ENCODE results near the gene IGSF21. TPM values are rescaled to one million over a fixed set of nuclear protein-coding genes. Genes with fewer than 3 reads are reported as not detected.

The IGSF21 gene
- total RNA-seq, 1 experiment from 2014 or later: 5.2 TPM

DNA sequence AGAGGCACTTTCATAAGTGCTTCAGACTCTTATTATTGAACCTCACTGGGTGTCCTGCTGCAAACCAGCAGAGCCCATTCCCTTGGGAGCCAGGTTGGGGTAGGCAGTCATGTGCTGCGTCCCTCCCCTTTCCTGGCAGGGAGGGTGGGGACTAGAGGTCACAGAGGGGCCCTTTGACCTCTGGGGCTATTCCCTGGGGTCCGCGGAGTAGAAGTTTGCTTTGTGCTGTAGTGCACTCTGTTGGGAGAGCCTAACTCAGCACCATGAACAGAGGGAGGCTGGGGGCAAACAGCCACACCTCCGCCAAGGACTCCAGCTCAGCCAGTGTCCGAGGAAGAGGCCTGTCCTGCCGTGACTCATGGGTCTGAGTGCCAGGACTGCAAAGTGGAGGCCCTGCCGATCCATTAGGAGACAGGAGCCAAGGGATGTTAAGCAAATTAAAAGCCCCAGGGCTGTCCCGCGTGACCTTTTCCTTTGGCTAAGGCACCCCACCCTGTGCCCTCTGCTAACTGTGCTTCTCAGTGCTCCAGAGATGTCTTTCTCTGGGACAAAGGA is 3.0 kb upstream of the IGSF21 start:
- peaks cover 25 to 34% of the 10 kb centered on the region in 2 experiments for H3K4me1 Mint-ChIP-seq
- H2BK120ac ChIP-seq (ENCODE audit: low read depth, low read length, poor library complexity, severe bottlenecking): no peak overlapping the region
- H3K9me3 ChIP-seq (ENCODE audit: control insufficient read depth, low read depth, low read length): no peaks in the 10 kb centered on the region
- no peak overlapping the region for H4K91ac ChIP-seq (ENCODE audit: insufficient read length, low read depth, low read length)
- H3K4ac ChIP-seq (ENCODE audit: low read depth, low read length): no peak overlapping the region
- no peak overlapping the region for H3K23ac ChIP-seq (ENCODE audit: insufficient read length, low read depth, low read length)
- H3K14ac ChIP-seq (ENCODE audit: insufficient read depth, low read length): no peak overlapping the region
- no peak overlapping the region for H3K56ac ChIP-seq (ENCODE audit: insufficient read length, low read depth, low read length)
- no peaks in the 10 kb centered on the region for H3K79me1 ChIP-seq (ENCODE audit: insufficient read depth, low read depth, low read length, poor library complexity, severe bottlenecking)
- H4K20me1 ChIP-seq (ENCODE audit: control insufficient read depth, insufficient read depth, insufficient read length): peaks cover 3% of the 10 kb centered on the region
- no peak overlapping the region for H2BK15ac ChIP-seq (ENCODE audit: low read depth, low read length)
- H3K27me3 ChIP-seq (ENCODE audit: insufficient read depth, low read length): peaks cover 14% of the 10 kb centered on the region; the same call in 1 of the 2 replicates
- no peak overlapping the region for H3T11ph ChIP-seq (ENCODE audit: low read length)
- H3K9me3 Mint-ChIP-seq: peaks cover 4 to 11% of the 10 kb centered on the region in 2 experiments; a peak in 3 of 5 replicates
- no peak overlapping the region for H2BK20ac ChIP-seq (ENCODE audit: low read depth, low read length, poor library complexity, severe bottlenecking)
- no peaks in the 10 kb centered on the region for H3K36me3 Mint-ChIP-seq (ENCODE audit: insufficient read depth in 1 of 3, low read depth in 3 of 3)
- no peak for DNase-seq
- H3K23me2 ChIP-seq (ENCODE audit: insufficient read length, low read depth, low read length, poor library complexity, severe bottlenecking): peaks cover 20% of the 10 kb centered on the region
- no peak overlapping the region for H2AK5ac ChIP-seq (ENCODE audit: insufficient read length, low read length)
- no peak overlapping the region for H4K8ac ChIP-seq (replicated peaks; ENCODE audit: insufficient read length, low read depth, low read length)
- TF ChIP-seq, protein P1, sequence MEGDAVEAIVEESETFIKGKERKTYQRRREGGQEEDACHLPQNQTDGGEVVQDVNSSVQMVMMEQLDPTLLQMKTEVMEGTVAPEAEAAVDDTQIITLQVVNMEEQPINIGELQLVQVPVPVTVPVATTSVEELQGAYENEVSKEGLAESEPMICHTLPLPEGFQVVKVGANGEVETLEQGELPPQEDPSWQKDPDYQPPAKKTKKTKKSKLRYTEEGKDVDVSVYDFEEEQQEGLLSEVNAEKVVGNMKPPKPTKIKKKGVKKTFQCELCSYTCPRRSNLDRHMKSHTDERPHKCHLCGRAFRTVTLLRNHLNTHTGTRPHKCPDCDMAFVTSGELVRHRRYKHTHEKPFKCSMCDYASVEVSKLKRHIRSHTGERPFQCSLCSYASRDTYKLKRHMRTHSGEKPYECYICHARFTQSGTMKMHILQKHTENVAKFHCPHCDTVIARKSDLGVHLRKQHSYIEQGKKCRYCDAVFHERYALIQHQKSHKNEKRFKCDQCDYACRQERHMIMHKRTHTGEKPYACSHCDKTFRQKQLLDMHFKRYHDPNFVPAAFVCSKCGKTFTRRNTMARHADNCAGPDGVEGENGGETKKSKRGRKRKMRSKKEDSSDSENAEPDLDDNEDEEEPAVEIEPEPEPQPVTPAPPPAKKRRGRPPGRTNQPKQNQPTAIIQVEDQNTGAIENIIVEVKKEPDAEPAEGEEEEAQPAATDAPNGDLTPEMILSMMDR (conservative IDR thresholded peaks at IDR 0.05): no peak
- no peak overlapping the region for H3K18ac ChIP-seq (ENCODE audit: insufficient read length, low read depth, low read length)
- no peak overlapping the region for H3K9ac ChIP-seq (ENCODE audit: extremely low read depth, insufficient read length, low read length)
- no peak overlapping the region for H3K4me2 ChIP-seq (ENCODE audit: insufficient read depth, insufficient read length, low read length)
- no peak overlapping the region for H3K4me3 Mint-ChIP-seq
- H2BK12ac ChIP-seq (ENCODE audit: insufficient read length, low read depth, low read length): no peak overlapping the region
- no peak overlapping the region for H3K27ac ChIP-seq (ENCODE audit: insufficient read length, low read depth, low read length)
- WGBS (ENCODE audit: extremely low coverage, insufficient read length, low lambda C conversion rate): no CpG with 5 or more reads among the region's 9 CpGs
- peaks cover 86% of the 10 kb centered on the region for H3K27me3 Mint-ChIP-seq (ENCODE audit: low read depth)
- no peak overlapping the region for H2AFZ ChIP-seq (ENCODE audit: low read length)
- H3K4me1 ChIP-seq (ENCODE audit: insufficient read depth, low read length): peaks cover 10% of the 10 kb centered on the region; the same call in 1 of the 2 replicates
- H4K5ac ChIP-seq (ENCODE audit: insufficient read length, low read depth, low read length): no peak overlapping the region
- H2BK5ac ChIP-seq (ENCODE audit: insufficient read length, low read length): no peak overlapping the region
- no peak overlapping the region for H3K27ac Mint-ChIP-seq
- no peaks in the 10 kb centered on the region; the same call in 1 of the 2 replicates for H3K79me2 ChIP-seq (ENCODE audit: insufficient read depth, low read length)

Measured in H9 (cell line).